SU-DHL-6 (cell line): ENCODE measurements around the gene MOSPD2.

Experiments used
- H2AFZ ChIP-seq: fragments of 200-600 bp; sonication (generic); 2 replicates; pipeline ENCODE4 v1.6.1; 2014; ENCODE audit warnings: low read depth, mild to moderate bottlenecking, moderate library complexity, mixed read lengths, antibody characterized with exemption, low read length; ENCODE audit not compliant: severe bottlenecking
- H3F3A ChIP-seq: fragments of 200-600 bp; shearing (Covaris generic); 2 replicates; pipeline ENCODE4 v1.6.0; 2016; ENCODE audit warnings: antibody characterized with exemption, mild to moderate bottlenecking; ENCODE audit not compliant: insufficient read depth
- H3K27ac ChIP-seq: fragments of 200-600 bp; sonication (generic); 2 replicates; pipeline ENCODE4 v1.5.1; 2016; ENCODE audit warnings: low read depth, mild to moderate bottlenecking, low read length, moderate library complexity, mixed read lengths
- H3K27me3 ChIP-seq: fragments of 200-600 bp; sonication (generic), shearing (Covaris generic); 2 replicates; pipeline ENCODE4 v1.6.0; 2014; ENCODE audit warnings: mild to moderate bottlenecking, low read length
- H3K36me3 ChIP-seq: fragments of 200-600 bp; sonication (generic); 2 replicates; pipeline ENCODE4 v1.6.1; 2014; ENCODE audit warnings: mild to moderate bottlenecking, low read length, mixed read lengths
- H3K4me2 ChIP-seq: fragments of 300-600, 200-600 bp; shearing (Covaris generic), sonication (generic); 2 replicates; pipeline ENCODE4 v1.6.0; 2014; ENCODE audit warnings: low read length, low read depth, mild to moderate bottlenecking; ENCODE audit not compliant: poor library complexity, severe bottlenecking
- H3K4me3 ChIP-seq: fragments of 200-600 bp; sonication (generic); 2 replicates; pipeline ENCODE4 v1.5.1; 2014; ENCODE audit warnings: antibody characterized with exemption, low read length, mild to moderate bottlenecking, mixed read lengths; ENCODE audit not compliant: insufficient read depth, poor library complexity, severe bottlenecking
- H3K79me2 ChIP-seq: fragments of 200-600 bp; sonication (generic); 2 replicates; pipeline ENCODE4 v1.6.1; 2014; ENCODE audit warnings: mild to moderate bottlenecking, low read length, moderate library complexity; ENCODE audit not compliant: insufficient read depth
- H3K9ac ChIP-seq: fragments of 200-600 bp; sonication (generic); 2 replicates; pipeline ENCODE4 v1.7.0; 2014; ENCODE audit warnings: mild to moderate bottlenecking, low read length
- H3K9me2 ChIP-seq: fragments of 200-600 bp; sonication (generic); replicated peaks from 2 replicates; pipeline ENCODE4 v1.6.1; 2014; ENCODE audit warnings: low read length; ENCODE audit not compliant: insufficient read depth
- H3K9me3 ChIP-seq: fragments of 200-600 bp; sonication (generic); 2 replicates; pipeline ENCODE4 v1.6.1; 2014; ENCODE audit warnings: low read length, mixed read lengths; ENCODE audit not compliant: insufficient read depth
- H4K20me1 ChIP-seq: fragments of 200-600 bp; sonication (generic); 2 replicates; pipeline ENCODE4 v1.6.1; 2014; ENCODE audit warnings: low read depth, mild to moderate bottlenecking, antibody characterized with exemption, low read length, moderate library complexity, mixed read lengths
- EZH2phosphoT487 ChIP-seq: fragments of 200-600 bp; sonication (generic), shearing (Covaris generic); conservative IDR thresholded peaks from 2 replicates; pipeline ENCODE4 v1.6.1; 2018; ENCODE audit warnings: mild to moderate bottlenecking, antibody characterized with exemption, low read length, moderate library complexity, mixed read lengths
- TF ChIP-seq, protein P1 (sequence below): fragments of 200-600 bp; sonication (generic); IDR thresholded peaks from one replicate; pipeline ENCODE4 v1.5.1; 2017; ENCODE audit warnings: antibody characterized with exemption, mild to moderate bottlenecking, low read length, moderate library complexity; ENCODE audit not compliant: insufficient read depth, poor library complexity, severe bottlenecking

MOSPD2 gene

DNA sequence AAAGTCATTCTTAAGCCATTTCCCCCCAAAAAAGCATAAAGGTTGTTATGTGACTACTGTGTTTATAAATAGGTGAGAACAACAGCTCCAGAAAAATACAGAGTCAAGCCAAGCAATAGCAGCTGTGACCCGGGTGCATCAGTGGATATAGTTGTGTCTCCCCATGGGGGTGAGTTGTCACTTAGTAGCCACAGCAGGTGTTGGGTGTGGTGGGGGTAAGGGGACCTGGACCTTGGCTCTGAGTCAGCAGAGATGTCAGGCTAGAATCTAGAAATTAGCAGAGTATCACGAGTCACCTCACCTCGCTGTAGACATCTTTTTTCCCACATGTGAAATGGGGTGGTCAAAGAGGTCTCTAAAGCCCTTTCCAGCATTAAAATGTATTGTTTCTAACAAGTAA, 42.4 kb downstream of the MOSPD2 start:
- Histone ChIP-seq H3F3A (no peaks in the 10 kb centered on the region), H4K20me1 (no peaks in the 10 kb centered on the region), H3K79me2 (no peaks in the 10 kb centered on the region), H3K36me3 (no peaks in the 10 kb centered on the region), H3K9me3 (no peaks in the 10 kb centered on the region), H3K4me3 (no peak overlapping the region), H3K9me2 (no peaks in the 10 kb centered on the region), H3K9ac (no peak overlapping the region), H3K27ac (no peak overlapping the region), H2AFZ (no peak overlapping the region), H3K27me3 (no peaks in the 10 kb centered on the region), H3K4me2 (no peak overlapping the region)
- TF ChIP-seq, protein P1, sequence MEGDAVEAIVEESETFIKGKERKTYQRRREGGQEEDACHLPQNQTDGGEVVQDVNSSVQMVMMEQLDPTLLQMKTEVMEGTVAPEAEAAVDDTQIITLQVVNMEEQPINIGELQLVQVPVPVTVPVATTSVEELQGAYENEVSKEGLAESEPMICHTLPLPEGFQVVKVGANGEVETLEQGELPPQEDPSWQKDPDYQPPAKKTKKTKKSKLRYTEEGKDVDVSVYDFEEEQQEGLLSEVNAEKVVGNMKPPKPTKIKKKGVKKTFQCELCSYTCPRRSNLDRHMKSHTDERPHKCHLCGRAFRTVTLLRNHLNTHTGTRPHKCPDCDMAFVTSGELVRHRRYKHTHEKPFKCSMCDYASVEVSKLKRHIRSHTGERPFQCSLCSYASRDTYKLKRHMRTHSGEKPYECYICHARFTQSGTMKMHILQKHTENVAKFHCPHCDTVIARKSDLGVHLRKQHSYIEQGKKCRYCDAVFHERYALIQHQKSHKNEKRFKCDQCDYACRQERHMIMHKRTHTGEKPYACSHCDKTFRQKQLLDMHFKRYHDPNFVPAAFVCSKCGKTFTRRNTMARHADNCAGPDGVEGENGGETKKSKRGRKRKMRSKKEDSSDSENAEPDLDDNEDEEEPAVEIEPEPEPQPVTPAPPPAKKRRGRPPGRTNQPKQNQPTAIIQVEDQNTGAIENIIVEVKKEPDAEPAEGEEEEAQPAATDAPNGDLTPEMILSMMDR: no peak
- TF ChIP-seq EZH2phosphoT487: no peak

DNA sequence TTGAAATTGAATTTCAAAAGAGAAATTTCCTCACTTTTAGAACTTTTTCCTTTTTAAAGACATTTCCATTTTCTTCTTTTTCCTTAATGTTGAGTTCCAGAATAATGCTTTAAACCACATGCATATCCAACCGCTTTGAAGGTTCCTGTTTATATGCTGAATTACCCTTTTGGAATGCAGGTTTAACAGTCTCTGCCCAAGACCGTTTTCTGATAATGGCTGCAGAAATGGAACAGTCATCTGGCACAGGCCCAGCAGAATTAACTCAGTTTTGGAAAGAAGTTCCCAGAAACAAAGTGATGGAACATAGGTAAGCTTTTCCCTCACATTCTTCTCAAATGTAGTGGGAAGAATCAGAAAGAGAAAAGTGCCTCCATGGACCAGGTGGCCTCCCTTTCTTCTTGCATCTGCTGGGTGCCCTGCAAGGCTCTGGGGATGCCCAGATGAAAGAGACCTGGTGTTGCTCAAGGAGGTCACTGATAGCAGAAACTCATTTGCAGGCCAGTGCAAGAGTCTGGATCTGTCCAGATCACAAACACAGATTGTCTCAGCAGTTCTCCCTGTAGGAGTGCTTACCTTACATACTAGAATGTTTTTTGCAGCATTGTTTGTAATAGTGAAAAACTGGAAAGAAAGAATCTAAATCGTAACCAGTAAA, 42.9 kb downstream of the MOSPD2 start:
- Histone ChIP-seq H2AFZ (no peak overlapping the region), H3K9me3 (no peaks in the 10 kb centered on the region), H3K9ac (no peak overlapping the region), H3K79me2 (no peaks in the 10 kb centered on the region), H3F3A (no peaks in the 10 kb centered on the region), H3K27ac (no peak overlapping the region), H3K36me3 (no peaks in the 10 kb centered on the region), H3K4me2 (no peak overlapping the region), H4K20me1 (no peaks in the 10 kb centered on the region), H3K27me3 (no peaks in the 10 kb centered on the region), H3K4me3 (no peak overlapping the region), H3K9me2 (no peaks in the 10 kb centered on the region)
- no peak for TF ChIP-seq EZH2phosphoT487
- TF ChIP-seq, protein P1: no peak

DNA sequence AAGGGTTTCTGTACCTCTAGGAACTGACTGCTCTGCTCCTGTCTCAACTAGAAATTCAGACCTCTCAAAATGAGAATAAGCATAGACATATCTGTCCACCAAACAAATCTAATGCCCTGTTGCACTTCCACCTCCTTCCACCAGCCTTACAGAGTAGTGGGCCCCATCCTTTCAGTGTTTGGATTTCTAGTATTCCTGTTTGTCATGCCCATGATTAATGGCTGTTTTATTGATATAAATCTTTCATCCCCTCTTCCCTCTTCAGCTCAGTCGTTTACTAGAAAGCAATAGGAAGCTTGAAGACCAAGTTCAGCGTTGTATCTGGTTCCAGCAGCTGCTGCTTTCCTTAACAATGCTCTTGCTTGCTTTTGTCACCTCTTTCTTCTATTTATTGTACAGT, 46.2 kb downstream of the MOSPD2 start:
- H2AFZ ChIP-seq: no peak overlapping the region
- no peaks in the 10 kb centered on the region for H3K27me3 ChIP-seq
- no peaks in the 10 kb centered on the region for H3K9me2 ChIP-seq
- H3K9ac ChIP-seq: no peak overlapping the region
- TF ChIP-seq EZH2phosphoT487: no peak
- TF ChIP-seq, protein P1: no peak
- no peaks in the 10 kb centered on the region for H3F3A ChIP-seq
- H3K4me3 ChIP-seq: no peak overlapping the region
- no peak overlapping the region for H3K4me2 ChIP-seq
- no peaks in the 10 kb centered on the region for H3K9me3 ChIP-seq
- H3K36me3 ChIP-seq: no peaks in the 10 kb centered on the region
- no peaks in the 10 kb centered on the region for H4K20me1 ChIP-seq
- H3K79me2 ChIP-seq: no peaks in the 10 kb centered on the region
- no peak overlapping the region for H3K27ac ChIP-seq
